Measurements from ENCODE around the gene TRIM9. TPM values are rescaled to one million over a fixed set of nuclear protein-coding genes. Genes with fewer than 3 reads are reported as not detected.

The TRIM9 gene
- total and polyA plus RNA-seq, 9 of the 15 experiments (the other 6 are each of a cell fraction or from before 2014, with no cell fraction given): 0.03 to 0.15 (median 0.04) TPM; not detected in 4

DNA sequence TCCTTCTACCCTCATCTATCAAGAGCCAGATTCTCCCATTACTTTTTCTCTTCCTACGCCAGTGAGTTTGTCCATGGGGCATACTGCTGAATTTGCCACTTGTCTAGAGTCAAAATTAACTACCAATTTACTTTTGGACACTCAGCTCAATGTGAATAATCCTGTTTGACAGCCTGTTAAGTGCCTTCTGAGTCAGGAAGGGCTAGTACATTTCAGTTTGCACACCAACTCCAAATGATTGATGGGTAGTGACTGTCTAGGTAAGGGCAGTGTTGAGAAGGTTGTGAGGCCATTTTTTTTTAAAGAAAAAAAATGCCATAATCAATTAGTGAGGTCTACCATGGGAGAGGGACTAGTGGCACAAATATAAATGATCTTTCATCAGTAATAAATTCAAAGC lies 21.8 kb upstream of the TRIM9 start (continued):
- no peak for TF ChIP-seq NFIX (CRISPR knock-in tag; IDR thresholded peaks at IDR 0.05; ENCODE audit: low read depth)
- no peak for TF ChIP-seq GTF2F1 (IDR thresholded peaks at IDR 0.05; ENCODE audit: low read depth, low read length)
- no peak for TF ChIP-seq POLR2H (tag; IDR thresholded peaks at IDR 0.05; ENCODE audit: low read depth)
- no peak for TF ChIP-seq FOXJ2 (tag; IDR thresholded peaks at IDR 0.05)
- no peak for TF ChIP-seq ZNF644 (tag; IDR thresholded peaks at IDR 0.05; ENCODE audit: low read depth)
- TF ChIP-seq NCOA1 (IDR thresholded peaks at IDR 0.05; ENCODE audit: low read depth): no peak
- no peak for TF ChIP-seq RFX1 (IDR thresholded peaks at IDR 0.05)
- no peak for TF ChIP-seq SMAD1 (IDR thresholded peaks at IDR 0.05; ENCODE audit: low read depth, low read length, partially characterized antibody)
- no peak for TF ChIP-seq KAT2B (IDR thresholded peaks at IDR 0.05; ENCODE audit: low read depth, low read length)
- TF ChIP-seq, protein P1, sequence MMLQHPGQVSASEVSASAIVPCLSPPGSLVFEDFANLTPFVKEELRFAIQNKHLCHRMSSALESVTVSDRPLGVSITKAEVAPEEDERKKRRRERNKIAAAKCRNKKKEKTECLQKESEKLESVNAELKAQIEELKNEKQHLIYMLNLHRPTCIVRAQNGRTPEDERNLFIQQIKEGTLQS (IDR thresholded peaks at IDR 0.05): no peak
- TF ChIP-seq, protein P1 (CRISPR knock-in tag; conservative IDR thresholded peaks at IDR 0.05): no peak

DNA sequence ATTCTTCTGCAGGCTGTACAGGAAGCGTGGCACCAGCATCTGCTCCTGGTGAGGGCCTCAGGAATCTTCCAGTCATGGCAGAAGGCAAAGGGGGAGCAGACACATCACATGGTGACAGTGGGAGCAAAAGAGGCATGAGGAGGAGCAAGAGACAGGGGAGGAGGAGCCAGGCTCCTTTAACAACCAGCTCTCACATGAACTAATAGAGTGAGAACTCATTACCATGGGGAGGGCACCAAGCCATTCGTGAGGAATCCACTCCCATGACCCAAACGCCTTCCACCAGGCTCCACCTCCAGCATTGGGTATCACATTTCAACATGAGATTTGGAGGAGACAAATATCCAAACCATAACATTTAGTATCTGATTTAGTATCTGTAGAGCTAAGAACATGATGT lies 14.7 kb upstream of the TRIM9 start:
- Histone ChIP-seq H3K9me1 (ENCODE audit: control insufficient read depth, insufficient read depth, low read length) (no peaks in the 10 kb centered on the region), H3K9ac (ENCODE audit: insufficient read depth in 1 of 2, low read depth in 2 of 2, low read length in 2 of 2) (no peak overlapping the region), H3K4me1 (replicated peaks in 1 of 2; ENCODE audit: control insufficient read depth in 2 of 2, insufficient read depth in 2 of 2, low read length in 2 of 2) (no peaks in the 10 kb centered on the region), H3K27ac (ENCODE audit: extremely low read depth, low read depth, low read length) (no peak overlapping the region), H3K9me3 (replicated peaks; ENCODE audit: control insufficient read depth, insufficient read depth, low read depth, low read length) (no peaks in the 10 kb centered on the region), H4K20me1 (replicated peaks; ENCODE audit: control insufficient read depth, insufficient read depth, low read length) (no peaks in the 10 kb centered on the region), H3K79me2 (ENCODE audit: control insufficient read depth, insufficient read depth, low read length) (no peaks in the 10 kb centered on the region), H3K4me2 (ENCODE audit: insufficient read depth, low read length) (no peak overlapping the region), H3K36me3 (ENCODE audit: control insufficient read depth, insufficient read depth, low read length) (no peaks in the 10 kb centered on the region), H2AFZ (ENCODE audit: low read depth, low read length) (no peak overlapping the region), H3K4me3 (no peak overlapping the region), H3K27me3 (ENCODE audit: control insufficient read depth in 2 of 2, insufficient read depth in 2 of 2, low read length in 2 of 2) (no peaks in the 10 kb centered on the region; a peak in 1 of 5 replicates)
- WGBS (ENCODE audit: insufficient coverage, low coverage, missing lambda C conversion rate): 0% methylated on average over 3 of the region's 3 CpGs
- intact Hi-C loops (cut with micrococcal nuclease) (no loop called here), in situ Hi-C loops (cut with MboI) (no loop called here)
- TF ChIP-seq ZNF551 (CRISPR knock-in tag; IDR thresholded peaks at IDR 0.05) (no peak), PTTG1 (tag; IDR thresholded peaks at IDR 0.05; ENCODE audit: low read depth) (no peak), ZNF165 (CRISPR knock-in tag; IDR thresholded peaks at IDR 0.05; ENCODE audit: borderline replicate concordance) (no peak)
- no TSS peak for BruUV-seq (replicated peaks)
- ChIA-PET CTCF (ENCODE audit: low intra/inter-chr PET ratio) (no interaction called here), POLR2A (no interaction called here)
- FAIRE-seq (no peak), DNase-seq (ENCODE audit: extremely low read depth in 1 of 4, low spot score in 3 of 4) (no peak), ATAC-seq (no peak)

All from K562 (cell line).